HG03521 (cell line): ENCODE data around the gene ITGB3.

Source experiments
- ATAC-seq: cut with Tn5 transposase; IDR thresholded peaks from one replicate; pipeline ENCODE4 v1.9.1; 2021; ENCODE audit warnings: mild to moderate bottlenecking, moderate library complexity; ENCODE audit not compliant: unreplicated experiment

Gene ITGB3

DNA sequence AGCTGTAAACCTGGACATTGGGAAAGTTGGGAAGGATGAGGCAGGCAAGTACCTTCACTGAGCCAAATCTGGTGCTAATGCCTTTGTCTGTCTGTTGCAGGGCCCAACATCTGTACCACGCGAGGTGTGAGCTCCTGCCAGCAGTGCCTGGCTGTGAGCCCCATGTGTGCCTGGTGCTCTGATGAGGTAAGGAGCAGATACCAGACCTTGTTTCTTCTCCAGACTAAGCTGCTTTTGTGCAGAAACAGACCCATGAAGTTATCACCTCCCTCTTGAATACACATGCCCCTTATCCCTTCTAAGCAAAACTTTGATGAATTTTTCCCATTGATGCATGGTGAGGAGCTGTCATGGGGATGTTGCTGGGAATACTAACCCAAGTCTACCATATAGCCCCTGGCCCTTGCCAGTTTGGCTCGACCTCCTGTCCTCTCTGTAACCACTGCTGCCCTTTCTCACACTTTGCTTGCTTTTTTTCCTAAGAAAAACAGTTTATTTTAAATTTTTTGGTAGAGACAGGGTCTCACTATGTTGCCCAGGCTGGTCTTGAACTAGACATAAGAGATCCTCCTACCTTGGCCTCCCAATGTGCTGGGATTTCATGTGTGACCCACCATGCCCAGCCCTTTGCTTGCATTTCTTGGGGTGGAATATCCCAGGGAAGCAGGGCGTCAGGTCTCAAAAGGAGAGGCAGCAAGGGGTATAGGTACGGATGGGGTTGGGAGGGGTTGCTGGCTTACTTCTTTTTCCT, 20.9 kb downstream of the ITGB3 start:
- no peak for ATAC-seq

- ATAC-seq = no peak
Observed at GRCh38 chr17:47275245-47275984, 21.8 kb downstream of the ITGB3 start.

DNA sequence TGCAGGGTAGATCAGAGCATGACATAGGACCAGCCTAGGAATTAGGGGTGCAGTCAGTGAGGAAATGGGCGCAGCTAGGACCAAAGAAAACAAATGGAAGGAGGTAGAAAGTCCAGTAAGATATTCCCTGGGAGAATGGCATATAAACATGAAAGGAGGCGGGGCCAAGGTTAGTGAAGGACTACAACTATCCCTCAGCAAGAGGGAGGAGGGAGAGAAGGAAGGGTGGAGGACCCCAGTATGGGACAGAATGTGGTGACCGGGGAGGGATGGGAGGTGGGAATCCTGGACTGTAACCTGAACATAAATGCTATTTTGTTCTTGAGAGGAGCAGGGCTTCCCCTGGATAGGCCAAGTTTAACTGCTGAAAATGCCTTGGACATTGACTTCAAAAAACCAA, 22.8 kb downstream of the ITGB3 start:
- no peak for ATAC-seq

GRCh38 chr17:47276868-47277267, 23.2 kb downstream of the ITGB3 start:
- ATAC-seq = no peak

- no peak for ATAC-seq
Observed at GRCh38 chr17:47277921-47278320, 24.3 kb downstream of the ITGB3 start.

DNA sequence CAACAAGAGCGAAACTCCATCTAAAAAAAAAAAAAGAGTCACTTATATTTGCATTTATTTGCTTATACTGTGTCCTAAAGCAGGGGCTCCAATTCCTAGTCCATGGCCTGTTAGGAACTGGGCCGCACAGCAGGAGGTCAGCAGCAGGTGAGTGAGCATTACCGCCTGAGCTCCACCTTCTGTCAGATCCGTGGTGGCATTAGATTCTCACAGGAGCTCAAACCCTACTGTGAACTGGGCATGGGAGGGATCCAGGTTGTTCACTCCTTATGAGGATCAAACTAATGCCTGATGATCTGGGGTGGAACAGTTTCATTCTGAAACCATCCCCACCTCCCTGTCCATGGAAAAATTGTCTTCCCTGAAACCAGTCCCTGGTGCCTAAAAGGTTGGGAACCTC, 24.9 kb downstream of the ITGB3 start:
- no peak for ATAC-seq

- peak; percentile 70 for ATAC-seq
Observed at GRCh38 chr17:47279062-47279801, 25.6 kb downstream of the ITGB3 start.

DNA sequence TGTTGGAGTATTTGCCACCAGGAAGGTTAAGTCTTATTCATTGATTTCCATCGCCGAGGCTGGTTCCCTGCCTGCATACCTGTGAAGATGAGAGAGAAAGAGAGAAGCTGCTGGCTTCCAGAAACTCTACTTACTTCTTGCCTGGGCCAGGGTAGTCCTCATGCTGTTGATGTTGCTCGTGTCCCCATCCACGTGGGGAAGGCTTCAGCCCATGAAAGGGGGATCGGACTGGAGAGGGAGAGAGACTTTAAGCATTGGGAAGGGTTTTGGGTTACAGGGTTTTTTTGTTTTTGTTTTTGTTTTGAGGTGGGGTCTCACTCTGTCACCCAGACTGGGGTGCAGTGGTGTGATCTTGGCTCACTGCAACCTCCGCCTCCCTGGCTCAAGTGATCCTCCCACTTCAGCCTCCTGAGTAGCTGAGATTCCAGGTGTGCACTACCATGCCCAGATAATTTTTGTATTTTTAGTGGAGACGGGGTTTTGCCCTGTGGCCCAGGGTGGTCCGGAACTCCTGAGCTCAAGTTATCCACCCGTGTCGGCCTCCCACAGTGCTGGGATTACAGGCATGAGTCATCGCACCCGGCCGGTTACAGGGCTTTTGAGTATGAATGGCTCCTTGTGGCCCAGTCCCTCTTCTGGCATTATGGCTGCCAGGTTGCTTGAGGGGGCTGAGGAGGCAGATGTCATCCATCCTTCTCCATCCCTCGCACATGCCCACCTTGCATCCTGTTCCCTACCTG, 26.6 kb downstream of the ITGB3 start:
- ATAC-seq = no peak

GRCh38 chr17:47281216-47281615, 27.6 kb downstream of the ITGB3 start:
- ATAC-seq = no peak

- no peak for ATAC-seq
Observed at GRCh38 chr17:47285003-47285402, 31.4 kb downstream of the ITGB3 start.

DNA sequence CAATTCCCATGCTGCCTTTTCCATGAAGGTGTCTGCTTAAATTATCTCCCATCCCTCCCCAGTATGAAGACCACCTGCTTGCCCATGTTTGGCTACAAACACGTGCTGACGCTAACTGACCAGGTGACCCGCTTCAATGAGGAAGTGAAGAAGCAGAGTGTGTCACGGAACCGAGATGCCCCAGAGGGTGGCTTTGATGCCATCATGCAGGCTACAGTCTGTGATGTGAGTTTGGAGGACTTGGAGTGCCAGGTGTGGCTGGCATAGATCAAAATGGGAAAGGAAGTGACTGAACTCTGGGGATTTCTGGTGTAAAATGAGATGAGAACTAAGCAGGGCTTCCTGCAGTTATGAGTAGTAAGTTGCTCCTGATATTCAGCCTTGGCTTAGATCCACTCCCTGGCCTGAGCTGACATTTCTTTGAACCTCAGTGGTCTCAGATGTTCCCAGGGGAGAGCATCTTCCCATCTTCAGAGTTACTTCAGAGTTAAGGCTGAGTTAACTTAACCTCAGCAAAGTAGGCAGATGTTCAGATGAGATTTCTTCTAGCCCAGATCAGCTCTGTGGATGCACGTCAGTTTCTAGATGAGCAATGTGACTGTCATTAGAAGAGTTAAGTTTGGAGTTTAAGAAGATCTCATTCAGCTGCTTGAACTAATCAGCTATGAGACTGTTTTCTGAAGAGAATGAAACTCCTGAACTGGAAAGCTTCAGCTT, 32.7 kb downstream of the ITGB3 start:
- no peak for ATAC-seq

DNA sequence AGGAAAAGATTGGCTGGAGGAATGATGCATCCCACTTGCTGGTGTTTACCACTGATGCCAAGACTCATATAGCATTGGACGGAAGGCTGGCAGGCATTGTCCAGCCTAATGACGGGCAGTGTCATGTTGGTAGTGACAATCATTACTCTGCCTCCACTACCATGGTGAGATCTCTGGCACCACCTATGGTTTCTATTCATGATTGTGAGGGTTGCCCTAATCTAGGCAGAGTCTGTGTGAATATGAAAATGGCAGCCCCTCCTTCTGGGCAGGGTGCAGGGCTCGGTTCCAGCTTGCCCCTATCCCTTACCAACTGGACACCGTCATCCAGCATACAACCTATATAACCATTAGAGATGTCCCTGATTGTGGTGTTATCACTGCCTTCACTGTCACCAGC, 33.4 kb downstream of the ITGB3 start:
- no peak for ATAC-seq

DNA sequence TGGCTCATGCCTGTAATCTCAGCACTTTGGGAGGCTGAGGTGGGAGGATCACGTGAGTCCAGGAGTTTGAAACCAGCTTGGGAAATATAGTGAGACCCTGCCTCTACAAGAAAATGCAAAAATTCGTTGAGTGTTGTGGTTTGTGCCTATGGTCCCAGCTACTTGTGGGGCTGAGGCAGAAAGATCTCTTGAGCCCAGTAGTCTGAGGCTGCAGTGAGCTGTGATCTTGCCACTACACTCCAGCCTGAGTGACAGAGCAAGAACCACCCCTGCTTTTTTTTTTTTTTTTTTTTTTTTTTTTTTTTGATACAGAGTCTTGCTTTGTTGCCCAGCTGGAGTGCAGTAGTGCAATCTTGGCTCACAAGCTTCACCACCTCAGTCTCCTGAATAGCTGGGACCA, 34.0 kb downstream of the ITGB3 start:
- no peak for ATAC-seq

DNA sequence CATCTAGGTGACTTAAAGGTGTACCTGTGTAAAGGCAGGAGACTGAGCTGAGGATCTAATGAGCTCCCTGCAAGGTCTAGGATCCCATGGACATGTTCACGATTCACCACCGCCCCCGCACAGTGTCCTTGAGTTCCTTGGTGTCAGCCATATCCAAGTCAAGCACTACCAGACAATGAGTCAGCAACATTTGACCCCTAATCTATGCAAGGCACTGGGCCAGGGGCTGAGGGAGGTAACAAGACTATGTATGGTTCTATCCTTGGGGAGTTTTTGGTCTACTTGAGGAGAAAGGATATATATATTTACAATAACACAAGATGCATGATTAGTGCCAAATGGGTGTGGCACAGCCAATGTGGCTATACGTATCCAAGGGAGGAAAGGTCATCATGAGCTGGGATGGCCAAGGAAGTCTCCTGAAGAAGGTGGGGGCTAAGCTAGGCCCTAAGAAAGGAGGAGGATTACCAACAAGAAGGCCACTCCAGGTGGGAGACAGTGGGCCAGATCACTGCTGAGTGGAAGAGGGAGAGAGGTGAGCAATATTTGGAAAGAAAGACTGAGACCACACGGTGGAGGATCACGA, 35.0 kb downstream of the ITGB3 start:
- ATAC-seq = no peak

DNA sequence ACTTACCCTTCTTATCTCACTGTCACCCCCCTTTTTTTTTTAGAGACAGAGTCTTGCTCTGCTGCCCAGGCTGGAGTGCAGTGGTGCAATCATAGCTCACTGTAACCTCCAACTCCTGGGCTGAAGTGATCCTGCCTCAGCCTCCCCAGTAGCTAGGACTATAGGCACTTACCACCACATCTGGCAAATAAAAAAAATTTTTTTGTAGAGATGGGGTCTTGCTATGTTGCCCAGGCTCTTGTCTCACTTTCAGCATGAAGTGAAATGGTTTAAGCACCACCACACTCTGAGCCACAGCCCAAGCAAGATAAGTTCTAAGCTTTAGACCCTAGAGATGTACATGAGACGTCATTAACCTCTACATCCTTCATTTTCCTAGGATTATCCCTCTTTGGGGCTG, 35.7 kb downstream of the ITGB3 start:
- ATAC-seq = no peak

DNA sequence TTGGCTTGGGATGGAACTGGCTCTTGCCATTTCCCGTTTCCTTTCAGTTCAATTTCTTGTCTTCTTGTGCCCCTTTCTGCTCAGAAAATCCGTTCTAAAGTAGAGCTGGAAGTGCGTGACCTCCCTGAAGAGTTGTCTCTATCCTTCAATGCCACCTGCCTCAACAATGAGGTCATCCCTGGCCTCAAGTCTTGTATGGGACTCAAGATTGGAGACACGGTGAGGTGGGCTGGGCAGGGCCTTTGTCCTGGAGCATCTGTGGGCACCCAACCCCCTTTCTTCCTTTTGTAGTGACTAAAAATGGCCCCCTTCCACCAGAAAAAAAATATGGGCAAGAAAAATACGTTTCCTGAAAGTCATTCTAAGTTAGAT, 37.2 kb downstream of the ITGB3 start:
- no peak for ATAC-seq

GRCh38 chr17:47291242-47291873, 37.7 kb downstream of the ITGB3 start:
- no peak for ATAC-seq

DNA sequence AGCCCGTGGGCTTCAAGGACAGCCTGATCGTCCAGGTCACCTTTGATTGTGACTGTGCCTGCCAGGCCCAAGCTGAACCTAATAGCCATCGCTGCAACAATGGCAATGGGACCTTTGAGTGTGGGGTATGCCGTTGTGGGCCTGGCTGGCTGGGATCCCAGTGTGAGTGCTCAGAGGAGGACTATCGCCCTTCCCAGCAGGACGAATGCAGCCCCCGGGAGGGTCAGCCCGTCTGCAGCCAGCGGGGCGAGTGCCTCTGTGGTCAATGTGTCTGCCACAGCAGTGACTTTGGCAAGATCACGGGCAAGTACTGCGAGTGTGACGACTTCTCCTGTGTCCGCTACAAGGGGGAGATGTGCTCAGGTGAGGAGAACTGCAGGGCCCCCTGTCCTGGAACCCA, 38.6 kb downstream of the ITGB3 start:
- no peak for ATAC-seq

DNA sequence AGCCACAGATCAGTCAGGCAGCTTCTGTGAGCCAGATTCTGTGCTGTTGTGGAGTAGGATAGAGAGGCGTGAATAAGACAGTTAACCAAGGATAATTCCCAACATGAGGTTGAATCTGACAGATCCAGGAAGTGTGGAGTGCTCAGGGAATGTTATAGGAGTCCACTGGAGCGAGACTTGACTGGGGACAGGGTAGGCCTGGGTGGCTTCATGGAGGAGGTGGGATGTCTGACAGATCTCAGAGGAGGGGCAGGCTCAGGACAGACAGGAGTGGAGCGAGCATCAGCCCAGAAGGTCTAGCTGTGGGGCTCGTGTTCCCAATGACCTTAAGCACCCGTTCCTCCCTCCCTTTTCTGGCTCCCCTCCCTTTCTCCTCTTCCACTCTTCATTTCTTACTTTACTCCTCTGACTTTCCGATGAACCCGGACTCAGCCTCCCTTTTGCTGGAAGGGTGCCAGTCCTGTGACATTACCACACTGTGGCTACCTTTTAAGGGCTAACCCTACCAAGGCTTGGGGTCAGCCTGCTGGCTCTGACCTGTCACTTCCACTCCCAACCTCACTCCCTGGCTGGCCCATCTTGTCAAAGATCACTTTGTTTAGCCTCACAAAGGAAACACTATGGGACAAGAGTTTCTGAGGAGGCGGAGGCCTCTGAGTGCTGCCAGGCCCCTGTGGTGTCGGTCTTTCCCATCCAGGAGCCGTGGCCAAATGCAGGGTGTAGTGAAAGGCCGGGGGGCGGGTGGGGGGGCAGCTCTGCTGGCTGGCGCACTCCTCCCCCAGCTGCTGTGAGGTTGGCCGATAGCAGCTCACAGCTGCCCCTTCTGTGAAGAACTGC, 41.6 kb downstream of the ITGB3 start:
- ATAC-seq = no peak
